Limb (tissue), 2 donors: Measurements from ENCODE around the gene KIFBP.
"Not testable (repeated sequence)": the region's sequence is repeated elsewhere in the genome, so short reads cannot be mapped to it uniquely, and the experiment has no call there.

Experiments used
- DNase-seq, 2 donors: peaks; one replicate each; pipeline ENCODE4 v3.0.0-alpha.2; 2016; ENCODE audit errors: extremely low spot score in 2 of 2

The KIFBP gene

GRCh38 chr10:68988530-68989316 is at the start of gene KIFBP:
TSS of gene KIFBP (plus strand) at chr10:68988803. CDS start at chr10:68988833, 30 bp downstream.
- DNase-seq, result peak; percentile 92 to 98

DNA sequence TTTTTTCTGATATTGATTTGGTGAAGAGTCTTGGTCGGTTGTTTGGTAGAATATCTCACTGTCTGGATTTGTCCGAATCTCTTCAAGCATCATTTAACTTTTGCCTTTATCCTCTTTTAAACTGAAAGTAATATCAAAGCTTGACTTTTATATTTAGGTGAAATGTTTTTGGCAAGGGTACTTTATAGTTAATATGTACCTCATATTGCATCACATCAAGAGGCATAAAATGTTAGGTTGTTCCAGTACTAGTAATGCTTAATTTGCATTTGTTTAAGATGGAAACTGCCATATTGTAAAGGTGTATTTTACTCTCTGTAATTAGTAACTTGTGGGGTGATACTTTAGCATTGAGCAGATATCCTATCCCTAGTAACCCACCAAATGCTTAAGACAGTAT is 49.7 kb upstream of the KIFBP start:
- no peak for DNase-seq

DNA sequence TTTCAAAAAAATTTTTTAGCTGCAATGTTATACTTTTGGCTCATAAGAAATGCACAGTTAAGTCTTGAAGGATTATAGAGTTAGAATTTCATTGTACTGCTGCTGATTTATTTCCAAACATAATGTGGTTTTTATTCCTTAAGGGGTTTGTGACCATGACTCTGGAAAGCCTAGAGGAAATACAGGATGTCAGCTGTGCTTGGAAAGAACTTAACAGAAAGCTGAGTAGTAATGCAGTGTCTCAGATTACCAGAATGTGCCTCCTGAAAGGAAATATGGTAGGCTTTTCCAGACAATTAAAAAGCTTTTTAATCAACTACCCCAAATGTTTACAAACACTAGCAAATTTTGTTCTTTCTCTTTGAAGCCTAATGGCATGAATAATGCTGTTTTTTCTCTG is 47.7 kb upstream of the KIFBP start:
- DNase-seq, result not testable (repeated sequence)

DNA sequence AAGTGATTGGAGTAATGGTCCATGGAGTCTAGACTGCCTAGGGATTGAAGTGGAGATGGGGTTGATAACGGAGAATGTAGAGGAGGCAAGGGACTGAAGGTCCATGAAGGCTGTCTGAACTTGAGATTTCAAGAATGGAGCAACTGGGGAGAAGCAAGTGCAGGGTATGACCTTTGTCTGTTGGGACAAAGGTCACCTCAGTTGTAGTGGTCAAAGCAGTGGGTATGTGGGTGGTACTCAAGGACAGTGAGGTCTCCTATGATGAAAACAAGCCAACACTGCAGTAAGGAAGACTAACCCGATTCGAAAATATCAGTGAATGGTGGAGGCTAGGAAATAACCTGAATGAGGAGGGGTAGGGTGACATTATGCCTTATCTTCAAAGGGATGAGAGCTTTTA is 38.0 kb upstream of the KIFBP start:
- DNase-seq, result no peak

DNA sequence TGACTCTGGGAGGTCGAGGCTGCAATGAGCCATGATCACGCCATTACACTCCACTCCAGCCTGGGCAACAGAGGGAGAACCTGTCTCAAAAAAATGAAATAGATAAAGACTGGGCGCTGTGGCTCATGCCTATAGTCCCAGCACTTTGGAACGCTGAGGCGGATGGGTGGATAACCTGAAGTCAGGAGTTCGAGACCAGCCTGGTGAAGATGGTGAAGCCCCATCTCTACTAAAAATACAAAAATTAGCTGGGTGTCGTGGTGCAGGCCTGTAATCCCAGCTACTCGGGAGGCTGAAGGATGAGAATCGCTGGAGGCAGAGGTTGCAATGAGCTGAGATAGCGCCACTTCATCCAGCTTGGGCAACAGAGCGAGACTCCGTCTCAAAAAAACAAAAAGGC is 33.7 kb upstream of the KIFBP start:
- DNase-seq, result no peak

DNA sequence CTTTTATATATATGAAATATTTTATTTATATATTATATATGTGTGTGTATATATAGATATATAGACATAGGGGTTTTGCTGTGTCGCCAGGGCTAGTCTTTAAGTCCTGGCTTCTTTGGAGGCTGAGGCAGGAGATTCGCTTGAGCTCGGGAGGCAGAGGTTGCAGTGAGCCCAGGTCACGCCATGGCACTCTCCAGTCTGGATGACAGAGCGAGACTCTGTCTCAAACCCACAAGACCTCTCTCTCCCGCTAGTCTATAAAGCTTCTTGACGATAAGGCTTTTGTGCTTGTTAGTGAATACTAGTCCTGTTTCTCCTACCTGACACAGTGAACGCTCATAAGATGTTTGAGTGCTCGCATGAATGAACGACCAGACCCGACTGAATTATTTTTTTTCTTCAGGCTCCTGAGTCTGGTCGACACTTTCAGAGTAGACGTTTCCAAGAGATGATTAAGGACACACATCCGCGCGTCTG is 33.2 kb upstream of the KIFBP start:
- no peak for DNase-seq

DNA sequence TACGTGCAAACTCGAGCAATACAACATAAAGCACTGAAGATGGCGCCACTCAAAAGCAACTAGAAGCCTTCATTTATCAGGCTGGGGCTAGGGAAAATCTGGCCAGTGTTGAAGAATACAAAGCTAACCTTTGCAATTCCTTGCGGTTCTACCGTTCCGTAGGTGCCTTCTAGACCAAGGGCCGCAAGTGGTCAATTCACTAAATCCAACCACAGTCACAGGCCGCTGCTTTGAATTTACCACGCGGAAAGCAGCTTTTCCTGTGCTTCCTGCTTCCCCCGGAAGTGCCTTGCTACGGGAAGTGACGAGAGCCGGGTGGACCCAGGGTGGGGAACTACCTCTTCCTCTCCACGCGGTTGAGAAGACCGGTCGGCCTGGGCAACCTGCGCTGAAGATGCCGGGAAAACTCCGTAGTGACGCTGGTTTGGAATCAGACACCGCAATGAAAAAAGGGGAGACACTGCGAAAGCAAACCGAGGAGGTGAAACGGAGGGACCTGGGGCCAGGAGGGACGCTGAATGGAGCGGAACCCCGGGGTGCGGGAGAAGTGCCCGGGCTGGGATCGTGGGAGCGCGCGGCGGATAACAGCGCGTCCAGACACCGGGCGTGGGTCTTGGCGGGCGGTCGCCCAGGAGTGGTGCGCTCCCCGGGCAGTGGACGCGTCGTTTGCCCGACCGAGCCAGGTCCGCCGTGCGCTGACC is 32.6 kb upstream of the KIFBP start, which contains the start of gene DDX21:
Gene DDX21, plus strand, starts transcription at position 339 of the 701 bp plus-strand sequence. Its CDS starts 56 bp downstream, at position 395.
- peak; percentile 91 to 94 for DNase-seq

DNA sequence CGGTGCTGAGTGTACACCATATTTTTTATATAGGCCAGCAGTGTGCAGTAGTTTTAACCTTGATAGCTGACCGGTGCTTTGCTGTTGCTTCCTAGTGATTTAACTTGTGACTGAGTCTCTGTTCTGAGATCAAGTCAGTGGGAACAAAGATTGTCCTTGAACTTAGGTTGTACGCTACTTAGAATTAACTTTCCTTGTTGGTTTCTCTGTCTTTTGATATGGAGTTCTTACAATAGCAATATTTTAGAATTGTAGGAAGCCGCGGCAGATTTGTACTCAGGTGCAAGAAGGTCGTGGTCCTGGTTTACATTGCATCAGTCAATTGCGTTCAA is 31.4 kb upstream of the KIFBP start:
- no peak for DNase-seq

- DNase-seq, result no peak
These were observed 30.9 kb upstream of the KIFBP start for GRCh38 chr10:68957654-68958053.

GRCh38 chr10:68959695-68960527 is 28.7 kb upstream of the KIFBP start:
- DNase-seq, result no peak

DNA sequence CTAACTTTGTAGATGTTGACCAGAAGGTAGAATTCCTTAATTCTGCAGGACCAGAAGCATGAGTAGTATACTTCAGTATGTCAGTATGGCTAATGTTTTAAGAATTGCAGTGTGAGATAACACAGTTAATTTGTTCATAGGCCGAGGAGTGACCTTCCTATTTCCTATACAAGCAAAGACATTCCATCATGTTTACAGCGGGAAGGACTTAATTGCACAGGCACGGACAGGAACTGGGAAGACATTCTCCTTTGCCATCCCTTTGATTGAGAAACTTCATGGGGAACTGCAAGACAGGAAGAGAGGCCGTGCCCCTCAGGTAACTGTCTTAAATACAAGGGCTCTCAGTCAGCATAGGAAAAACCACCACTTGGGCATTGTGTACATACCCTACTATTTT is 25.5 kb upstream of the KIFBP start:
- no peak for DNase-seq

- no peak for DNase-seq
These were observed 14.6 kb upstream of the KIFBP start for GRCh38 chr10:68973975-68974374.

DNA sequence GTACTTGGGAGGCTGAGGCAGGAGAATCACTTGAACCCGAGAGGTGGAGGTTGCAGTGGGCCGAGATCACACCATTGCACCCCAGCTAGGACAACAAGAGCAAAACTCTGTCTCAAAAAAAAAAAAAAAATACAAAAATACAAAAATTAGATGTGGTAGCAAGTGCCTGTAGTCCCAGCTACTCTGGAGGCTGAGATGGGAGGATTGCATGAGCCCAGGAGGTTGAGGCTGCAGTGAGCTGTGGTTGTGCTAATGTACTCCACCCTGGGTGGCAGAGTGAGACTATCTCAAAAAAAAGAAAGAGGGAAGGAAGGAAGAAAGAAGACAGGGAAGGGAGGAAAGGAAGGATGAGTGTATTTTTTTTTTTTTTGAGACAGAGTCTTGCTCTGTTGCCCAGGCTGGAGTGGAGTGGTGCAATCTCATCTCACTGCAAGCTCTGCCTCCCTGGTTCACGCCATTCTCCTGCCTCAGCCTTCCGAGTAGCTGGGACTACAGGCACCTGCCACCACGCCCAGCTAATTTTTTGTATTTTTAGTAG is 12.6 kb upstream of the KIFBP start:
- not testable (repeated sequence) for DNase-seq

DNA sequence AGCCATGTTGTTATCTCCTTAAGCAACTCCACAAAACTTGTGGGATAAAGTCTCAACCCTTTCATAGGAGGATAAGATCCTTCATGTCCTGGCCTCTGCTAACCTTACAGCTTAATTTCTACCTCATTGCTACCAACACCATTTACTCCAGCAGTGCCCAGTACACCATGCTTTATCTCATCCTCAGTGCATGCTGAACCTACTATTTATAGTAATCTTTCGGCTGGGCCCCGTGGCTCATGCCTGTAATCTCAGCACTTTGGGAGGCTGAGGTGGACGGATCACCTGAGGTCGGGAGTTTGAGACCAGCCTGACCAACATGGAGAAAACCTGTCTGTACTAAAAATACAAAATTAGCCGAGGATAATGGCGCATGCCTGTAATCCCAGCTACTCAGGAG is 8.9 kb upstream of the KIFBP start:
- not testable (repeated sequence) for DNase-seq

DNA sequence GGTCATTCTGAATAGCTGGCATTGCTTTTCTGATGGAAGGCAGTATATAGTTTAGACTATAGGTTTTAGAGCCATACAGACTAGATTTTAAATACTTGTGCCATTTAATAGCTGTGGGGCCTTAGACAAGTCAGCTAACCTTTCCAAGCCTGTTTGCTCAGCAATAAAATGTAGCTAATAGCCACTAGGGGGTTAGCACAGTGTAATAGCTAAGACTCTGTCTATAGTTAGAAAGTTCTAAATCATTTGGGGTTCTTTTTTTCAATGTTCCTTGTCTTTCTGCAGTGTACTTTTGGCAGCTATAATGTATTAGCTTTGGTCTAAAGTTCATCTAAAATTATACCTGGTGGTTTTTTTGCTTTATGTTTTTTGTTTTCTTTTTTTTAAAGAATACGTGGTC is 7.5 kb upstream of the KIFBP start:
- DNase-seq, result no peak

GRCh38 chr10:68982389-68982788 is 6.2 kb upstream of the KIFBP start:
- no peak for DNase-seq

- no peak for DNase-seq
These were observed 992 bp upstream of the KIFBP start for GRCh38 chr10:68987611-68988010.

GRCh38 chr10:68989317-68989990 is 851 bp downstream of the KIFBP start:
- DNase-seq, result no peak

DNA sequence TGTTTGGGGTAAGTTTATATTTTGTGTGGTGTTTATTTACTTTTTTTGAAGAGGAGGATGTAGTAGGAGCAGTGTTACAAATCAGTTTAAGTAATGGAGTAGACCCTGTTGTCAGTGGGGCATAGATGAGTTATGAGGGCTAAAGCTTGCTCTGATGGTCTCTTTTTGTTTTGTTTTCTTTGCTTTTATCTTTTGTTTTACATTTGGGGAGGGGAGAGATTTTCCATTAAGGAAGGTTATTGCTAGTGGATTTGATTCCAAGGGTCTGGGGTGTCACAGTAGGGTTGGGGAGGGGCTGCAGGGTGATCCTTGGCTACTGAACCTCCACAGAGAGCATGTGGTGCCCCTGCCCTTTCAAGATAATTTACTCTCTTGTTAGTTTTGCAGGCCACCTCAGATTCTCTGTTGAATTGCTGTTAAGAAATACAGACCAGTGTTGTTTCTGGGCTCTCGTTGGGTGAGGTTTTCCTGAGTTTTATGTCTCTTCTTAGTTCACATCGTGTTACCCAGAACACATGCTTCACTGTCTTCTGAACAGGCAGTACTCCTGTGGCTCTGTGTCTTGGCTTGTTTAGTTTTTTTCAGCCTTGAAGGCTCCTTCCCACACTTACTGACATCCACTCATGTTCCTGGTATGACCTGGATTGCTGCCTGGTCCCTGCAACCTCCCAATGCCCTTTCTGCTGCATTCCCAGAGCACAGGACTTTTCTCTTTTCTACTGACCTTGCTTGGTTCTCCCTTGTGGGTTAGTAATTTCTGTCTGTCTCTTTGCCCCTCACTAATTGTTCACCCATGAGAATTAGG is 4.2 kb downstream of the KIFBP start:
- no peak for DNase-seq

DNA sequence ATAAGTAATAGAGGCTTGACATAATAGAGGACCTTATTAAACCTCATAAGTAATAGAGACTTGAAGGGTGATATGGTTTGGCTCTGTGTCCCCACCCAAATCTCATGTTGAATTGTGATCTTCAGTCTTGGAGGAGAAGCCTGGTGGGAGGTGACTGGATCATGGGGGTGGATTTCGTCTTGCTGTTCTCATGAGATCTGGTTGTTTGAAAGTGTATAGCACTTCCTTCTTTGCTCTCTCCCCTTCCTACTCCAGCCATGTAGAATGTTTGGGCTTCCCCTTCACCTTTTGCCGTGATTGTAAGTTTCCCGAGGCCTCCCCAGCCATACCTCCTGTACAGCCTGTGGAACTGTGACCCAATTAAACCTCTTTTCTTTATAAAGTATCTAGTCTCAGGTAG is 8.6 kb downstream of the KIFBP start:
- DNase-seq, result no peak
